Measurements from ENCODE around the gene RNF224.

DNA sequence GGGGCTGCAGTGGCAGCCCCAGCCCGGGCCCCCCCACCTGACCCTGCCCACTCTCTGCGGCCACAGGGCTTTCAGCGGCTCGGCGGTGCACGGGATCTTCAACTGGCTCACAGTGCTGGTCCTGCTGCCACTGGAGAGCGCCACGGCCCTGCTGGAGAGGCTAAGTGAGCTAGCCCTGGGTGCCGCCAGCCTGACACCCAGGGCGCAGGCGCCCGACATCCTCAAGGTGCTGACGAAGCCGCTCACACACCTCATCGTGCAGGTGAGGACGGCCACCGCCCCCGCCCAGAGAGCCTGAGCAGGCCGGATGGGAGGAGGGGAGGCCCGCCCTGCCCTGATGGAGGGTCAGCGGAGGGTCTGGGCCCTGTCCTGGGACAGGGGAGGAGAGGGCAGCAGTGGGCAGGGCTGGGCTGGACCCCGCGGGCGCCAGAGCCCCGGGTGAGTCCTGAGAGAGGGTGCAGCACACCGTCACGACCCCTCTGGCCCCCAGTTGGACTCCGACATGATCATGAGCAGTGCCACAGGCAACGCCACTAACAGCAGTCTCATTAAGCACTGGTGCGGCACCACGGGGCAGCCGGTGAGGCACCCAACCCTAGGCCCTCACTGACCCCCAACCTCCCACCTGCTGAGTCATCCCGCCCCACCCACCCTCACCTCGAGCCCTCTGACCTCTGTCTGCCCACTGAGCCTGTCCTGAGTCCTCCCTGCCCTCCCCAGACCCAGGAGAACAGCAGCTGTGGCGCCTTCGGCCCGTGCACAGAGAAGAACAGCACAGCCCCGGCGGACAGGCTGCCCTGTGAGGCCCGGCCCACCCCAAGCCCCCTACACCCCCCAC is 6.1 kb downstream of the RNF224 start:
- TF ChIP-seq GATA2 (IDR thresholded peaks at IDR 0.05; ENCODE audit: low read depth, low read length) (no peak), GATA3 (IDR thresholded peaks at IDR 0.05; ENCODE audit: low read depth, low read length) (no peak)

Measured in SH-SY5Y (cell line).